ENCODE measurements around the gene SIK1.

Gene SIK1

GRCh38 chr21:43369596-43370090 lies 57.3 kb downstream of the SIK1 start:
- TF ChIP-seq, protein P1, sequence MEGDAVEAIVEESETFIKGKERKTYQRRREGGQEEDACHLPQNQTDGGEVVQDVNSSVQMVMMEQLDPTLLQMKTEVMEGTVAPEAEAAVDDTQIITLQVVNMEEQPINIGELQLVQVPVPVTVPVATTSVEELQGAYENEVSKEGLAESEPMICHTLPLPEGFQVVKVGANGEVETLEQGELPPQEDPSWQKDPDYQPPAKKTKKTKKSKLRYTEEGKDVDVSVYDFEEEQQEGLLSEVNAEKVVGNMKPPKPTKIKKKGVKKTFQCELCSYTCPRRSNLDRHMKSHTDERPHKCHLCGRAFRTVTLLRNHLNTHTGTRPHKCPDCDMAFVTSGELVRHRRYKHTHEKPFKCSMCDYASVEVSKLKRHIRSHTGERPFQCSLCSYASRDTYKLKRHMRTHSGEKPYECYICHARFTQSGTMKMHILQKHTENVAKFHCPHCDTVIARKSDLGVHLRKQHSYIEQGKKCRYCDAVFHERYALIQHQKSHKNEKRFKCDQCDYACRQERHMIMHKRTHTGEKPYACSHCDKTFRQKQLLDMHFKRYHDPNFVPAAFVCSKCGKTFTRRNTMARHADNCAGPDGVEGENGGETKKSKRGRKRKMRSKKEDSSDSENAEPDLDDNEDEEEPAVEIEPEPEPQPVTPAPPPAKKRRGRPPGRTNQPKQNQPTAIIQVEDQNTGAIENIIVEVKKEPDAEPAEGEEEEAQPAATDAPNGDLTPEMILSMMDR (IDR thresholded peaks at IDR 0.05; ENCODE audit: low read depth, low read length), result no peak
- DNase-seq (ENCODE audit: extremely low read depth, low read depth), result no peak

DNA sequence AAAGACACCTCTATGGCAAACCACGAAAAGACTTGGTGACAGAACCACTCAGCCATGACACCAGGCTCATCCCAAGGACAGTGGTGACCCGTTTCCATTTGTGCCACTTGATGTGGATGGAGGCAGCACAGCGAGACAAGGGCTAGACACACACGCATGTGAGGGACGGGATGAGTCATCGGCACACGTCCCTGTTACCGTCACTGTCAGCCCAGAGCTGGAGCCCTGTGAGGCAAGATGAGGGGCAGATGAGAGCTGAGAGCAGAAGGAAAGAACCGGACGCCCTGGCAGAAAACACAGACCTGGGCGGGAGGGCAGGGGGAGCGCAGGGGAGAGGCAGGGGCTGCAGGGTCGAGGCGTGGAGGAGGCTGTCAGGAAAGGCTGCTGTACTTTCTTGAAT lies 57.8 kb downstream of the SIK1 start:
- TF ChIP-seq, protein P1 (IDR thresholded peaks at IDR 0.05; ENCODE audit: low read depth, low read length), result no peak
- DNase-seq (ENCODE audit: extremely low read depth, low read depth), result no peak

DNA sequence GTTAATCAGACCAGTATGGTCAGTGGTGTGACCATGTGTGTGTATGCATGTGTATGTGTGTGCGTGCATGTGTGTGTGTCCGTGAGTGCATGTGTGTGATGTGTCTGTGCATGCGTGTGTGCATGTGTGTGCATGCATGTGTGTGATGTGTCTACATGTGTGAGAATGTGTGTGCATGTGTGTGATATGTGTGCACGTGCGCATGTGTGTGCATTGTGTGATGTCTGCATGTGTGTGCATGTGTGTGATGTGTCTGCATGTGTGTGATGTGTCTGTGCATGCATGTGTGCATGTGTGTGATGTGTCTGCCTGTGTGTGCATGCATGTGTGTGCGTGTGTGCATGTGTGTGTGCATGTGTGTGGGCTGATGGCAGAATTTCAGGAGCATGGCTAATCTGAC lies 58.2 kb downstream of the SIK1 start:
- DNase-seq (ENCODE audit: extremely low read depth, low read depth), result no peak
- TF ChIP-seq, protein P1 (IDR thresholded peaks at IDR 0.05; ENCODE audit: low read depth, low read length), result no peak

- no peak for DNase-seq (ENCODE audit: extremely low read depth, low read depth)
- TF ChIP-seq, protein P1 (IDR thresholded peaks at IDR 0.05; ENCODE audit: low read depth, low read length), result no peak
Observed at GRCh38 chr21:43367859-43368258, 59.1 kb downstream of the SIK1 start.

DNA sequence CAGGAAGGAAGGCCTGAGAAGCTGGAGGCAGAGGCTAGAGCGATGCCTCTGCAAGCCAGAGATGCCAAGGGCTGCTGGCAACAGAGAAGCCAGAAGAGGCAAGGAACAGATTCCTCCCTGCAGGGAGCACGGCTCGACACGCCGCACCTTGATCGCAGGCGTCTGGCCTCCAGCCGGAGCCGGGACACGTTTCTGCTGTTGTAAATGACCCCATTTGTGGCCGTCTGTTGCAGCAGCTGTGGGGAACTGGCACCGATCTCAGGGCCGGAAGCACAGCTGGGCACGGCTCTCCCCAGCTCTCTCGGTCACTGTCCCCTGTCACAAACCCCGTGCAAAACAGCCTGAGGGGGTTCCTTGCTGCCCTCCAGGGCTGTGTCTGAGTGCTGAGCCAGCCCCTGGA lies 59.6 kb downstream of the SIK1 start:
- no peak for DNase-seq (ENCODE audit: extremely low read depth, low read depth)
- TF ChIP-seq, protein P1 (IDR thresholded peaks at IDR 0.05; ENCODE audit: low read depth, low read length), result no peak

DNA sequence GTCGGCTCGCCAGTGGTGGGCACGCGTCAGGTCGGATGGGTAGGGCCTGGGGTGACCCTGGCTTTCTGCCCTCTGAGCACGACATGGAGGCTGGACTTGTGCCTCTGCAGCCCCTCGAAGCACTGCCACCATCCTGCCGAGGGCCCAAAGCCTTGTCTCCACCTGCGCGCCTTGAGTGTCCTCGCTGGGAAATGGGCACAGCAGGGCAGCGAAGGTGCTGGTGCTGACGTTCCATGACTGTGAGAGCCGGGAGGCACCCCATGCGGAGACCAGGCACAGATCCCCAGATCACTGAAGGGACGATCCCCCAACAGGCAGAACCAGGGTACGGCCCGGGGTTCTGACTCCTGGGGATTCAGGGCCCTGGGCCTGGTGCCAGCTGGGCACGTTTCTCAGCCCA lies 60.3 kb downstream of the SIK1 start:
- TF ChIP-seq, protein P1 (IDR thresholded peaks at IDR 0.05; ENCODE audit: low read depth, low read length), result no peak
- no peak for DNase-seq (ENCODE audit: extremely low read depth, low read depth)

GRCh38 chr21:43365611-43366426 lies 61.1 kb downstream of the SIK1 start:
- TF ChIP-seq, protein P1 (IDR thresholded peaks at IDR 0.05; ENCODE audit: low read depth, low read length), result no peak
- no peak for DNase-seq (ENCODE audit: extremely low read depth, low read depth)
